IgD-negative memory B cell (primary cell): ENCODE data around the gene PIGQ. TPM values are rescaled to one million over a fixed set of nuclear protein-coding genes. Genes with fewer than 3 reads are reported as not detected.

ENCODE experiments used
- polyA plus RNA-seq: library from polyadenylated mRNA; unstranded; fragments of 300-500 nt; fragmentation: Illumina TruSeq; gene quantifications from one replicate; pipeline ENCODE4 v1.2.3, GENCODE V29; 2021

PIGQ gene
- polyA plus RNA-seq, 1 donor from 2014 or later = 18.9 TPM

Other genes with a start within 250 kb of the PIGQ start
- 1.6 TPM for gene AXIN1, start 217.2 kb upstream of the PIGQ start, polyA plus RNA-seq
- 69.8 TPM for gene MRPL28, start 199.4 kb upstream of the PIGQ start, polyA plus RNA-seq
- 7.3 TPM for gene PGAP6, start 188.0 kb upstream of the PIGQ start, polyA plus RNA-seq
- gene NME4, start 172.8 kb upstream of the PIGQ start, polyA plus RNA-seq = 106 TPM
- 7.2 TPM for gene DECR2, start 168.1 kb upstream of the PIGQ start, polyA plus RNA-seq
- 1.9 TPM for gene RAB11FIP3, start 144.3 kb upstream of the PIGQ start, polyA plus RNA-seq
- 9.1 TPM for gene CAPN15, start 42.3 kb upstream of the PIGQ start, polyA plus RNA-seq
- gene PRR35, start 9.6 kb upstream of the PIGQ start, polyA plus RNA-seq = not detected
- 4.5 TPM for gene NHLRC4, start 3.0 kb upstream of the PIGQ start, polyA plus RNA-seq
- gene RAB40C, start 20.1 kb downstream of the PIGQ start, polyA plus RNA-seq = 14.7 TPM
- not detected for gene WFIKKN1, start 61.0 kb downstream of the PIGQ start, polyA plus RNA-seq
- gene METTL26, start 66.3 kb downstream of the PIGQ start, polyA plus RNA-seq = 81.0 TPM
- 52.8 TPM for gene MCRIP2, start 71.9 kb downstream of the PIGQ start, polyA plus RNA-seq
- 0.54 TPM for gene WDR90, start 79.4 kb downstream of the PIGQ start, polyA plus RNA-seq
- gene RHOT2, start 98.2 kb downstream of the PIGQ start, polyA plus RNA-seq = 42.7 TPM
- gene RHBDL1, start 105.7 kb downstream of the PIGQ start, polyA plus RNA-seq = 1.1 TPM
- gene STUB1, start 110.4 kb downstream of the PIGQ start, polyA plus RNA-seq = 137 TPM
- gene JMJD8, start 114.4 kb downstream of the PIGQ start, polyA plus RNA-seq = 51.0 TPM
- gene WDR24, start 120.4 kb downstream of the PIGQ start, polyA plus RNA-seq = 15.1 TPM
- 4.4 TPM for gene FBXL16, start 135.8 kb downstream of the PIGQ start, polyA plus RNA-seq
- 2.8 TPM for gene METRN, start 145.2 kb downstream of the PIGQ start, polyA plus RNA-seq
- gene ANTKMT, start 151.2 kb downstream of the PIGQ start, polyA plus RNA-seq = 84.7 TPM
- gene CCDC78, start 156.5 kb downstream of the PIGQ start, polyA plus RNA-seq = 0.74 TPM
- 10.0 TPM for gene HAGHL, start 157.1 kb downstream of the PIGQ start, polyA plus RNA-seq
- gene CIAO3, start 171.0 kb downstream of the PIGQ start, polyA plus RNA-seq = 29.4 TPM
- gene MSLN, start 190.8 kb downstream of the PIGQ start, polyA plus RNA-seq = not detected
- 39.5 TPM for gene RPUSD1, start 218.4 kb downstream of the PIGQ start, polyA plus RNA-seq
- 4.9 TPM for gene CHTF18, start 218.7 kb downstream of the PIGQ start, polyA plus RNA-seq
- gene GNG13, start 230.8 kb downstream of the PIGQ start, polyA plus RNA-seq = not detected